ENCODE results near the gene CTNNA3. TPM values are rescaled to one million over a fixed set of nuclear protein-coding genes. Genes with fewer than 3 reads are reported as not detected.

CTNNA3 gene
- total RNA-seq, 1 experiment from 2014 or later, result 0.85 TPM

DNA sequence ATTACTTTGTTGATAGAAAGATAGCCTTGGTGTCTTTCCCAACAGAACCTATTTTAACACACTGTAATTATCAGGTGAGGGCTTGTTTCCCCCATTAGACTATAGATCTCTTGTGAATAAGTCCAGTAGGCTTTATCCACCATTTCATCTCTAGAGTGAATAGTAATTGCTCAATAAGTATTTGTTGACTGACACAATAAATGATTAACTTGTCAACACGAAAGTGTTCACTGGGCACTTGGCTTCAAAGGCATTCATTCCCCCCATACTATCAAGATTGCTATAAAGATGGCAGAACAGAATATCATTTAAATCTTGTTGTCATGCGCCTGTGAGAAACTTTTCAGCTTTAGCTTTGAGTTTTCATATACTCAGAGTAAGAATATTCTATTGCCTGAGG, 1194.6 kb downstream of the CTNNA3 start:
- Histone ChIP-seq H3K27ac (ENCODE audit: low read length) (no peak overlapping the region), H3K9me3 (ENCODE audit: control insufficient read depth, insufficient read depth, low read depth, low read length) (no peaks in the 10 kb centered on the region), H3K27me3 (ENCODE audit: control insufficient read depth, insufficient read depth, low read length) (no peaks in the 10 kb centered on the region), H3K4me1 (ENCODE audit: control insufficient read depth, insufficient read depth, low read length) (no peaks in the 10 kb centered on the region), H3K4me3 (ENCODE audit: low read depth in 2 of 2, low read length in 2 of 2) (no peak overlapping the region), H3K36me3 (ENCODE audit: control insufficient read depth, insufficient read depth, low read length) (no peaks in the 10 kb centered on the region)
- no peak for TF ChIP-seq SIN3A (IDR thresholded peaks at IDR 0.05; ENCODE audit: borderline replicate concordance, insufficient read depth, low read depth, low read length)
- TF ChIP-seq POLR2AphosphoS5 (IDR thresholded peaks at IDR 0.05; ENCODE audit: low read depth, low read length), result no peak
- TF ChIP-seq TCF7L2 (IDR thresholded peaks at IDR 0.05; ENCODE audit: low read depth, low read length), result no peak
- TF ChIP-seq, protein P1, sequence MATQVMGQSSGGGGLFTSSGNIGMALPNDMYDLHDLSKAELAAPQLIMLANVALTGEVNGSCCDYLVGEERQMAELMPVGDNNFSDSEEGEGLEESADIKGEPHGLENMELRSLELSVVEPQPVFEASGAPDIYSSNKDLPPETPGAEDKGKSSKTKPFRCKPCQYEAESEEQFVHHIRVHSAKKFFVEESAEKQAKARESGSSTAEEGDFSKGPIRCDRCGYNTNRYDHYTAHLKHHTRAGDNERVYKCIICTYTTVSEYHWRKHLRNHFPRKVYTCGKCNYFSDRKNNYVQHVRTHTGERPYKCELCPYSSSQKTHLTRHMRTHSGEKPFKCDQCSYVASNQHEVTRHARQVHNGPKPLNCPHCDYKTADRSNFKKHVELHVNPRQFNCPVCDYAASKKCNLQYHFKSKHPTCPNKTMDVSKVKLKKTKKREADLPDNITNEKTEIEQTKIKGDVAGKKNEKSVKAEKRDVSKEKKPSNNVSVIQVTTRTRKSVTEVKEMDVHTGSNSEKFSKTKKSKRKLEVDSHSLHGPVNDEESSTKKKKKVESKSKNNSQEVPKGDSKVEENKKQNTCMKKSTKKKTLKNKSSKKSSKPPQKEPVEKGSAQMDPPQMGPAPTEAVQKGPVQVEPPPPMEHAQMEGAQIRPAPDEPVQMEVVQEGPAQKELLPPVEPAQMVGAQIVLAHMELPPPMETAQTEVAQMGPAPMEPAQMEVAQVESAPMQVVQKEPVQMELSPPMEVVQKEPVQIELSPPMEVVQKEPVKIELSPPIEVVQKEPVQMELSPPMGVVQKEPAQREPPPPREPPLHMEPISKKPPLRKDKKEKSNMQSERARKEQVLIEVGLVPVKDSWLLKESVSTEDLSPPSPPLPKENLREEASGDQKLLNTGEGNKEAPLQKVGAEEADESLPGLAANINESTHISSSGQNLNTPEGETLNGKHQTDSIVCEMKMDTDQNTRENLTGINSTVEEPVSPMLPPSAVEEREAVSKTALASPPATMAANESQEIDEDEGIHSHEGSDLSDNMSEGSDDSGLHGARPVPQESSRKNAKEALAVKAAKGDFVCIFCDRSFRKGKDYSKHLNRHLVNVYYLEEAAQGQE (IDR thresholded peaks at IDR 0.05; ENCODE audit: insufficient read depth in 1 of 2, low read depth in 2 of 2, low read length in 1 of 2), result no peak
- TF ChIP-seq, protein P2, sequence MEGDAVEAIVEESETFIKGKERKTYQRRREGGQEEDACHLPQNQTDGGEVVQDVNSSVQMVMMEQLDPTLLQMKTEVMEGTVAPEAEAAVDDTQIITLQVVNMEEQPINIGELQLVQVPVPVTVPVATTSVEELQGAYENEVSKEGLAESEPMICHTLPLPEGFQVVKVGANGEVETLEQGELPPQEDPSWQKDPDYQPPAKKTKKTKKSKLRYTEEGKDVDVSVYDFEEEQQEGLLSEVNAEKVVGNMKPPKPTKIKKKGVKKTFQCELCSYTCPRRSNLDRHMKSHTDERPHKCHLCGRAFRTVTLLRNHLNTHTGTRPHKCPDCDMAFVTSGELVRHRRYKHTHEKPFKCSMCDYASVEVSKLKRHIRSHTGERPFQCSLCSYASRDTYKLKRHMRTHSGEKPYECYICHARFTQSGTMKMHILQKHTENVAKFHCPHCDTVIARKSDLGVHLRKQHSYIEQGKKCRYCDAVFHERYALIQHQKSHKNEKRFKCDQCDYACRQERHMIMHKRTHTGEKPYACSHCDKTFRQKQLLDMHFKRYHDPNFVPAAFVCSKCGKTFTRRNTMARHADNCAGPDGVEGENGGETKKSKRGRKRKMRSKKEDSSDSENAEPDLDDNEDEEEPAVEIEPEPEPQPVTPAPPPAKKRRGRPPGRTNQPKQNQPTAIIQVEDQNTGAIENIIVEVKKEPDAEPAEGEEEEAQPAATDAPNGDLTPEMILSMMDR (IDR thresholded peaks at IDR 0.05), result no peak
- intact Hi-C loops (cut with micrococcal nuclease; ENCODE audit: unreplicated experiment) (no loop called here), in situ Hi-C loops (cut with HindIII; ENCODE audit: low pct_unique_long_range_greater_than_20kb, low sequenced_read_pairs) (no loop called here)
- DNase-seq (ENCODE audit: low read depth, low spot score), result no peak
- no TSS peak for BruUV-seq (replicated peaks)
- ChIA-PET POLR2A (no interaction called here), CTCF (no interaction called here)
- no peak for ATAC-seq

DNA sequence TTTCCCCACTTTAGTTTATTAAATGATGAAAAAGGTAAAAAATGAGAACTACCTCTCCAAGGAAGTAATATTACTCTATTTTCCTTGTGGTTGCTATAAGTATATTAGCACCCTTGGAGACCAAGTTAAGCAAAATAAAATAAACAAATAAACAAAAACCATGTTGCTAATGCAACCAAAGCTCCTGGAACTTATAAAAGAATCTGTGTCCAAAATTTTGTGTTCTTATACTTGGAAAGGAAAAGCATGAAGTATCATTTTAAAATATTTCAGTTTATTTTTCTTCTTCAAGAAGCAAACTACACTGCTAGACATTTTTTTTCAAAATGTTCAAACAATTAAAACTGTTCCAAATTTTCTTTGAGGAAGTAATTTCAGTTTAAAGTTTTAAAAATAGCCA, 1212.0 kb downstream of the CTNNA3 start:
- BruUV-seq (replicated peaks), result no TSS peak
- Histone ChIP-seq H3K9me3 (ENCODE audit: control insufficient read depth, insufficient read depth, low read depth, low read length) (peaks cover 3% of the 10 kb centered on the region; the same call in 1 of the 2 replicates), H3K4me3 (ENCODE audit: low read depth in 2 of 2, low read length in 2 of 2) (no peak overlapping the region), H3K27me3 (ENCODE audit: control insufficient read depth, insufficient read depth, low read length) (no peaks in the 10 kb centered on the region), H3K27ac (ENCODE audit: low read length) (no peak overlapping the region), H3K36me3 (ENCODE audit: control insufficient read depth, insufficient read depth, low read length) (no peaks in the 10 kb centered on the region), H3K4me1 (ENCODE audit: control insufficient read depth, insufficient read depth, low read length) (no peaks in the 10 kb centered on the region)
- intact Hi-C loops (cut with micrococcal nuclease; ENCODE audit: unreplicated experiment) (no loop called here), in situ Hi-C loops (cut with HindIII; ENCODE audit: low pct_unique_long_range_greater_than_20kb, low sequenced_read_pairs) (no loop called here)
- CTCF ChIA-PET, result no interaction called here
- DNase-seq (ENCODE audit: low read depth, low spot score) (no peak), ATAC-seq (no peak)
- TF ChIP-seq SIN3A (IDR thresholded peaks at IDR 0.05; ENCODE audit: borderline replicate concordance, insufficient read depth, low read depth, low read length) (no peak), TCF7L2 (IDR thresholded peaks at IDR 0.05; ENCODE audit: low read depth, low read length) (no peak), POLR2AphosphoS5 (IDR thresholded peaks at IDR 0.05; ENCODE audit: low read depth, low read length) (no peak)
- TF ChIP-seq, protein P2 (IDR thresholded peaks at IDR 0.05), result no peak
- TF ChIP-seq, protein P1 (IDR thresholded peaks at IDR 0.05; ENCODE audit: insufficient read depth in 1 of 2, low read depth in 2 of 2, low read length in 1 of 2), result no peak
- POLR2A ChIA-PET, result no interaction called here
